ENCODE data around the gene TAS2R38.

DNA sequence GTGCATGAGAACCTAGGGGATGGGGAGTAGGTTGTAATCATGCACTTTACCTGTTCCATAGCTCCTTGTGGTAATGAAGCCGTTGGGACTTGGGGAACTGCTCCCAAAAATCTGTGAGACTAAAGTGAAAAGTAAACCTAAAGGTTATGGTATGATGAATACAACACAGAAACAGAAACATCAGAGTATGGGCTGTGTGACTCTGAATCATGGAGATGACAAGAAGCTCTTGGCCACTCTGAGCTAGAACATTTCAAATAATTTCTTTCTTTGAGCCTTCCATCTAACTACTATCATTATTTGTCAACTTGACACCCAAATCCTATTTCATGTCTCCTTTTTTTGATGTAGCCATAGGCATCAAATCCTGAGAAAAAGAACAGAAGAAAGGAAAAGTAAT is 29.7 kb downstream of the TAS2R38 start:
- no peak for TF ChIP-seq CTCF (IDR thresholded peaks at IDR 0.05)
- no peak for TF ChIP-seq POLR2AphosphoS5 (IDR thresholded peaks at IDR 0.05)
- no peak for TF ChIP-seq POLR2A (IDR thresholded peaks at IDR 0.05)
